Ishikawa (cell line): ENCODE data around the gene NTRK3.

Source experiments
- EGR1 ChIP-seq: IDR thresholded peaks from 2 replicates; pipeline ENCODE4 v1.6.1; 2012
- EP300 ChIP-seq: IDR thresholded peaks from 2 replicates; pipeline ENCODE4 v1.6.1; 2012; ENCODE audit warnings: borderline replicate concordance
- FOXM1 ChIP-seq: IDR thresholded peaks from 2 replicates; pipeline ENCODE4 v1.6.1; 2012; ENCODE audit warnings: low read depth, borderline replicate concordance
- NFIC ChIP-seq: IDR thresholded peaks from 2 replicates; pipeline ENCODE4 v1.6.1; 2012
- TAF1 ChIP-seq: IDR thresholded peaks from 2 replicates; pipeline ENCODE4 v1.6.1; 2012; ENCODE audit warnings: low read depth, mild to moderate bottlenecking
- YY1 ChIP-seq: IDR thresholded peaks from 2 replicates; pipeline ENCODE4 v1.6.1; 2012; ENCODE audit warnings: low read depth
- ZBTB7A ChIP-seq: IDR thresholded peaks from 2 replicates; pipeline ENCODE4 v1.6.1; 2012; ENCODE audit warnings: low read depth
- TF ChIP-seq, protein P1 (sequence below): IDR thresholded peaks from 2 replicates; pipeline ENCODE4 v1.6.1; 2012
- TF ChIP-seq, protein P2 (sequence below): IDR thresholded peaks from 2 replicates; pipeline ENCODE4 v1.6.1; 2012
- TF ChIP-seq, protein P3 (sequence below): IDR thresholded peaks from 2 replicates; pipeline ENCODE4 v1.6.1; 2012; ENCODE audit warnings: low read depth, mild to moderate bottlenecking

DNA sequence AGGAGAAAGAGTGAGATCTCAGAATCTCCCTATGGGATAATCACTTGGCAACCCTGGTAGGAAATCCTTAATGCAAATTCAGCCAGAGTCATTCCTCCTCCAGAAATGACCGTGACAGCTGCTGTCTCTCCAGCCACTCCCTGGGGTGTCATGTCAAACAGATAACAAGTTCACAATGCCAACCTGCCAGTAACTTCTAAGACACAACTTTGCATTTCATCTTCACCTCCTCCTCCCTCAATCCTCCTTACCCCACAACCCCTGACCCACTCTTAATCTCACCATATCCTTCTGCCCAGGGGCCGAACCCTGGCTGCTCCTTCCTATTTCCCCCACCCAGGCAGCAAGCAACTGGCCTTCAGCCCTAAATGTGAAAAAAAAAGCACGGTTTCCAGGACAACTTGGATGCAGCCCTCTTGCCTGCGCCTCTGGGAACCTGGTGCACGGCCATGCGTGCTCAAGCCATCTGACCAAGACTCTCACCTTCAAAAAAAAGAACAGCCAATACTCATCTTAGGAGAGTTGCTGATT is 166.0 kb downstream of the NTRK3 start:
- TF ChIP-seq, protein P1, sequence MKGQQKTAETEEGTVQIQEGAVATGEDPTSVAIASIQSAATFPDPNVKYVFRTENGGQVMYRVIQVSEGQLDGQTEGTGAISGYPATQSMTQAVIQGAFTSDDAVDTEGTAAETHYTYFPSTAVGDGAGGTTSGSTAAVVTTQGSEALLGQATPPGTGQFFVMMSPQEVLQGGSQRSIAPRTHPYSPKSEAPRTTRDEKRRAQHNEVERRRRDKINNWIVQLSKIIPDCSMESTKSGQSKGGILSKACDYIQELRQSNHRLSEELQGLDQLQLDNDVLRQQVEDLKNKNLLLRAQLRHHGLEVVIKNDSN = no peak
- TF ChIP-seq, protein P2, sequence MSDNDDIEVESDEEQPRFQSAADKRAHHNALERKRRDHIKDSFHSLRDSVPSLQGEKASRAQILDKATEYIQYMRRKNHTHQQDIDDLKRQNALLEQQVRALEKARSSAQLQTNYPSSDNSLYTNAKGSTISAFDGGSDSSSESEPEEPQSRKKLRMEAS = no peak
- TF ChIP-seq NFIC (no peak), FOXM1 (no peak), EGR1 (no peak), ZBTB7A (no peak), EP300 (no peak), TAF1 (no peak), YY1 (no peak)
- TF ChIP-seq, protein P3, sequence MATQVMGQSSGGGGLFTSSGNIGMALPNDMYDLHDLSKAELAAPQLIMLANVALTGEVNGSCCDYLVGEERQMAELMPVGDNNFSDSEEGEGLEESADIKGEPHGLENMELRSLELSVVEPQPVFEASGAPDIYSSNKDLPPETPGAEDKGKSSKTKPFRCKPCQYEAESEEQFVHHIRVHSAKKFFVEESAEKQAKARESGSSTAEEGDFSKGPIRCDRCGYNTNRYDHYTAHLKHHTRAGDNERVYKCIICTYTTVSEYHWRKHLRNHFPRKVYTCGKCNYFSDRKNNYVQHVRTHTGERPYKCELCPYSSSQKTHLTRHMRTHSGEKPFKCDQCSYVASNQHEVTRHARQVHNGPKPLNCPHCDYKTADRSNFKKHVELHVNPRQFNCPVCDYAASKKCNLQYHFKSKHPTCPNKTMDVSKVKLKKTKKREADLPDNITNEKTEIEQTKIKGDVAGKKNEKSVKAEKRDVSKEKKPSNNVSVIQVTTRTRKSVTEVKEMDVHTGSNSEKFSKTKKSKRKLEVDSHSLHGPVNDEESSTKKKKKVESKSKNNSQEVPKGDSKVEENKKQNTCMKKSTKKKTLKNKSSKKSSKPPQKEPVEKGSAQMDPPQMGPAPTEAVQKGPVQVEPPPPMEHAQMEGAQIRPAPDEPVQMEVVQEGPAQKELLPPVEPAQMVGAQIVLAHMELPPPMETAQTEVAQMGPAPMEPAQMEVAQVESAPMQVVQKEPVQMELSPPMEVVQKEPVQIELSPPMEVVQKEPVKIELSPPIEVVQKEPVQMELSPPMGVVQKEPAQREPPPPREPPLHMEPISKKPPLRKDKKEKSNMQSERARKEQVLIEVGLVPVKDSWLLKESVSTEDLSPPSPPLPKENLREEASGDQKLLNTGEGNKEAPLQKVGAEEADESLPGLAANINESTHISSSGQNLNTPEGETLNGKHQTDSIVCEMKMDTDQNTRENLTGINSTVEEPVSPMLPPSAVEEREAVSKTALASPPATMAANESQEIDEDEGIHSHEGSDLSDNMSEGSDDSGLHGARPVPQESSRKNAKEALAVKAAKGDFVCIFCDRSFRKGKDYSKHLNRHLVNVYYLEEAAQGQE = no peak
